NCI-H1930 (cell line): ENCODE measurements around the gene CDK8.
"Not testable (repeated sequence)": the region's sequence is repeated elsewhere in the genome, so short reads cannot be mapped to it uniquely, and the experiment has no call there.

Source experiments
- DNase-seq, 2 experiments: peaks; one replicate each; lab custom pipeline; 2025; lab: John Stamatoyannopoulos, UW

Gene CDK8

DNA sequence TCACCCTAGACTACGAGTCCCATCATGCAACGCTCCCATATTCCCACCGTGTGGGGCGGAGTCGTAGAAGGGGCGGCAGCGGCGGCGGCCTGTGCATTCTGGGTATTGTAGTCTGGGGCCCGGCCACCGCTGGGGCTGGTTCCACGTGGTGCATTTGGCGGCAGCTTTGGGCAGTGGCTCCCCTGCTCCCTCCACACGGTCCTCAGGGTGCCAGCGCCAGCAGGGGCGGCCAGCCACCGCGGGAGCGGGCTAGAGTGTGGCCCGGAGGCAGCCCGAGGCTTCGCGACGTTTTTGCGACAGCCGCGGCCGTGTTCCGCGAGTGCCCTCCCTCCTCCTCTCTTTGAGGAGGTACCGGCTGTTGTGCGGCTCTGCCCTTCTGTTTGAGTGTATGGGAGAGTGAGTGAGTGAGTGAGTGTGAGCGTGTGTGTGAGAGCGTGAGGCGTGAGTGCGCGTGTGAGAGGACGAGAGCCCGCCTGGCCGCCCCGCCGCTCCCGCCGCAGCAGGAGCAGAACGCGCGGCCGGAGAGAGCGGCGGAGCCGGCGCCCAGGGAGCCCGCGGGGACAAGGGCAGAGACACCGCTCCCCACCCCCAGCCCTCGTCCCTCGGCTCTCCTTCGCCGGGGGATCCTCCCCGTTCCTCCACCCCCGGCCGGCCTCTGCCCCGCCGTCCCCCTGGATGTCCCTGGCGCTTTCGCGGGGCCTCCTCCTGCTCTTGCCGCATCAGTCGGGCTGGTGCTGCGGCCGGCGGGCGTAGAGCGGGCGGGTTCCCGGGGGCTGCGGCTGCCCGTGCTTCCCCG, at the start of gene CDK8:
CDK8 (plus strand) TSS at position 343 of the 796 bp plus-strand sequence. CDS start 513 bp downstream, outside the sequence.
- DNase-seq = peak; percentile 87 to 98

DNA sequence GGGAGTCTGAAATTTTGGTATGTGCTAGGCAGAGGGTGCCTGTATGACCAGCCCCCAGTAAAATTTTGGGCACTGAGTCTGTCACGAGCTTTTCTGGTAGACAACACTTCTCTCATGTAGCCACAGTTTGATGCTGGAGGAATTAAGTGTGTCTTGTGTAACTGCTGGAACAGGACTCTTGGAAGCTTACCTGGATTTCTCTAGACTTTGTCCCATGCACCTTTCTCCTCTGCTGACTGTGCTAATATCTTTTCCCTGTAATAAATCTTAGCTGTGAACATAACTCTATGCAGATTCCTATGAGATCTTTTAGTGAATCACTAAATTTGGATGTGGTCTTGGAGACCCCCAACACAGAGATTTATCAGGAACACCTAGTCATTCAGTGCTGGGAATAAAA, 45.6 kb upstream of the CDK8 start:
- no peak for DNase-seq

DNA sequence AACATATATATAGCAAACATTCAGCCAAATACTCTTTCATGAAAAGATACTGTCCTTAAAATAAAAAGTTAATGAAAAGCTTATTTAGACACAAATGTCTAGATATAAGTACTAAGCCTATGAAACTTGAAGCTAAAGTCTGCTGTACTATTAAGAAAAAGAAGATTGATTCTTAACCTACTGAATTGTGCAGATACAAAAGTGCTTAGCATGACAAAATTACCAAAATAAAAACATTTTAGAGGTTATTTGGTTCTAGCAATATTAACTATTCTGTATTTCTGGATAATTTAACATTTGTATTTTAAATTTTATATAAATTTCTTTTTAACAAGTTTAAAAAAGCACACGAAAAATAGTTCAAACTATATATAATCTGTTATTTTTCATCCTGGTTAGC, 40.6 kb upstream of the CDK8 start:
- DNase-seq = no peak

DNA sequence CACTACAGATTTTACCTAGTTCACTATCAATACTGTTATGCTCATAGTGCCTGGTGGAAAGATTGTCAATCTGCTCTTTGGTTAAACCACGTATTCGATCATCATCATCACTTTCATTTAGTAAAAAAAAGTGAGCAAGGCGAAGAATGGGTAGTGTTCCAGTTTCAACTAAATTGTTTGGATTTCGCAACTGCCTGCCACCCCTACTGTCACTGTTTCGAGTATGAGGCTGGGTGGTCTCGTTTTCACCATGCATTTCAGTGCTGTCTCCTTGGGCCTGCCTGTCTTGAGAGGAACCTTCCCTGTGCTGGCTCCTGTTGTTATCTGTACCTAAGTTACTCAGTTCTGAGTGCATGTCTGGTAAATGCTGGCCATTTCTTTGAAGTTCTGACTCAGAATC, 39.9 kb upstream of the CDK8 start:
- DNase-seq = no peak

DNA sequence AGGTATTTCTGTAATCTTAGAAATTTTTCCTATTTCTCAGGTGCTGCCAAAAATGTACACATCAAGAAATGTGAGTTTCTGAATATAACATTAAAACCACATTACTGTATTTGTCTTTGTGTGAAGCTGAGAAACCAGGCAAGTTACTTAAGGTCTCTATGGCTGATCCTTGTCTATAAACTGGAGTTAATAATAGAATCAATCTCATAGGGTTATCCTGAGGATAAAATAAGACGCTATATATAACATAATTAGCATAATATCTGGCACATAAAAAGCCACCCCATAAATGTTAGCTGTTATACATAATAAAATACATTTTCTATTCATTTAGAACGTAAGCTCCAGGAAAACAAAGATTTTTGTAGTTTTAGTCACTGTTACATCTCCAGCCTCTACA, 37.9 kb upstream of the CDK8 start:
- DNase-seq = no peak

DNA sequence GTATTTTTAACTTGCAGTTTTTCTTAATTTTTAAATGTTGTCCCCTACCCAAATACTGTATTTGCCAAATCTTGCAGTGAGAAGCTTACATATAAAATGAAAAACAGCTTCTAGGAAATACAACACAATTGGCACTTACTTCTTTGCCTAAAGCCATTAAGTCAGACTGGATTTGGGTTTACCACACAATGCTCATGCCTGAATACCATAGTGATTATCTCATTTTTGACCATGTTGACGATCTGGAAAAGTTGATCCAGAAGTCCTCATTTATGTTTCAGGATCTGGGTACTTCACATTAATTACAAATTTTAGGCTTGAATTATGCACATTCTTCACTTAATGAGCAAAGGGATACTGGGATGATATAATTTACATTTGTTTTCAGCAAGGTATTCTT, 34.2 kb upstream of the CDK8 start:
- DNase-seq = no peak

DNA sequence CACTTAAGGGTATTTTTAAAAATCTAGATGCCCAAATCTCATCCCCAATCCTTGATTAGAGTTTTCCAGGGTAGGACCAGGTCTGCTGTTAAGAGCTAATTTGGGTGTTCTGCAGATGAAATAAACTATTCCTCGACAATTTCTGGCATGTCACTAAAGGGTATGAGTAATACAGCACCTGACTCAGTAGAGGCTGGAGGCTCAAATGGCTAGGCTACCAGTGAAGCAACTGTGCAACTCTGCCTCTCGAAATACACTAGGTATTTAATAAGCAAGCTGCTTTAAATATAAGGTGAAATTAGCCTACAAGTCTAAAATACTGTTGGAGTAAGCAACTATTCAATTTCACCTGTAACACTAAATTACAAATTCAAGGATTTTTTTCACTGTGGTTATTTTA, 33.4 kb upstream of the CDK8 start:
- no peak for DNase-seq

DNA sequence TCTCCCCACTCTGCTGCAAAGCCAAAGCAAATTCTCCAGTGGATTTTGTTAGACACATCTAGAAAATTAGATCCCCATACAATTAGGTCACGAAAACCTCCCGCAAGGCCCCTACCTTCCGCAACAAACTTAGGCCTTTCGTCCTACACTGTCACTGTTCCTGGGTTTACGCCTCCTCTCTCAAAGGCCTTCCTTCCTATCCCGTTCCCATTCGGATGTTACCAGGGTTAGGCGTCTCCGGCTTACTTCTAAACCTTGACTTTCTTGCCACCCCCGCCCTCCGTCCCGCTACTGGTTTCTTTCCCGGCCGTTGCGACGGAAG, 32.6 kb upstream of the CDK8 start:
- peak in 1 of 2 experiments; percentile 58 for DNase-seq

DNA sequence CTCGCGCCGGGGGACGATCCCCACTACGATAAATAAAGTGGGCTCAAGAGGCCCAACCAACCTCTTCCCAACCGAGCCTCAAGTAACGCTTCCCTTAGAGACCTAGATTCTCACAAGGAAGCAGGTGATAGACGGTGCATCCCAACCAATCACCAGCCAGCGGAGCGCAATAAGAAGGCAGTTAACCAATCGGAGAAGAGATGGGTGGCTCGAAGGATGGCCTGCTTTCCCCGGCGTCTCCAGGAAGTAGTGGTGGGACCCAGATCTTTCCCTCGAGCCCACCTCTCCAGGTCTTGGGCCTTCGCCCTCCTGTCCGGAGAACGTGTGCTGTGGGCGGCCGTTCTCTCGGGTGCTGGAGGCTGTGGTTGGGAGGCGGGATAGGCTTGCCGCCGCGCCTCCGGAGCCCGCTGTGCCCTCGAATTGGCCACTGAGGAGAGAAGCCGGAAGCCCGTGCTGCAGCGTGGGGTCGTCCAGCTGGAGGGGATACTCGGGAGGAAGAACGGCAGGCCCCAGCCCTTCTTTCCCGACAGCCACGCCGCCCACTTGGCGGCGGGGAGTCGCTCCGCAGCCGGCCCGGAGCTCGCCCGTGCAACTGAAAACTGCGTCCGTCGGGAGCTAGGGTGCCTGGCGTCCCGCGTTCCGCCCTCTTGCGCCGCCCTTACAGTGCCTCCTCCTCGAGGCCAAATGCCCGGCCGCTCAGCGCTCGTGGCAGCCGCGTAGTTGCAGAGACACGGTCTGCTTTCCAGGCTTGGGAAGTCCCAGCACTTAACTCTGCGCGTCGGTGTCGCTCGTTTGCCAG, 32.0 kb upstream of the CDK8 start, which contains the start of gene RNF6:
RNF6 (minus strand) TSS at position 594 of the 799 bp plus-strand sequence. CDS start 2,665 bp downstream, outside the sequence.
- DNase-seq = peak; percentile 94 to 97

DNA sequence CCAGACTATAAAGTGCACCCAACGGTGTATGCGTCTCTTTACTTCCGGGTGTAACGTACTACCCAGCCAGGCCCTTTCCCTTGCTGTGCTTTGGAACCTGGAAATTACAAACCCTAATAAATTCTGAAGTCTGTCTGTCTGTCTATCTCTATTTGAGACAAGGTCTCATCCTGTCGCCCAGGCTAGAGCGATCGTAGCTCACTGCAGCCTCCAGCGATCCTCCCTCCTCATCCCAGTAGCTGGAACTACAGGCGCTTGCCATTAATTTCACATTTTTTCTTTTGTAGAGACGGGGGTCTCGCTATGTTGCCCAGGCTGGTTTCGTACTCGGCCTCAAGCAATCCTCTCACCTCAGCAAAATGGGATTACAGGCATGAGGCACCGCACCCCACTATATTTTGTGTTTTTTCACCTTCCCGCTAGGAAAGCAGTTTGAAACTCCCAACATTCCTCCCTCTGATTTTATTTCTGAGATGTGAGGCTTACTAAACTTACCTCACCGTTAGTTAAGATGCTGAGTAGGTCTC, 31.3 kb upstream of the CDK8 start:
- no peak for DNase-seq

DNA sequence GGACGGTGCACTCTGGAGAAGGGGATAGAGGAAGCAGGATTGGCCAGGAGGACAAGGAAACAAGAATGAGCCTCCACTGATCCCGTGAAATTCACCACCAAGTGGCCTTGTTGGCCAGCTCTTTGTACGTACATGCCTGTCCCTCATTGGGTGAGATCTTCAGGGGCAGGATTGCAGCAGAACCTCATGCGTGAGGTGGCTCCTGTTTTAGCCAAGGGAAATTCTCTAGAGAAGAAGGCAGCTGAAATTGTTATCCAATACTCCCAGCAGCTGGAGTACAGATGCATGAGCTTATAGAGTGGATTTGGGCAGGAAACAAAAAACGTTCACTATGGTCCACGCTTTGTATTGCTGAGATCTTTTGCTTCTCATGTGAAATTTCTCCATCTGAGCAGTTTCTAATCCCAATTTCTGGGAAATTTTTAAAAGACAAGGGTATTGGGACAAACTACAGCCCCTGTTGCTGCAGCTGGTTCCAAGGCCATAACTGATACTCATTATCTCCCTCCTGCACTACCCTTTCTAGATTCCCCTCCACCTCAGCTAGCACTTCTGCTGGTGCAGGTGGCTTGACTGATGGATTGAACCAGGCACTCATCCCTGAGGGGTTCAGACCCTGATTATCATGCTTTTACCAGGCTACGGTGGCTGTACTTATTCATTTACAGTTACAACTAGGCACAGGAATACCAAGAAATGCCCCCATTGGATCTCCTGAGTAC, 27.9 kb upstream of the CDK8 start:
- no peak for DNase-seq

DNA sequence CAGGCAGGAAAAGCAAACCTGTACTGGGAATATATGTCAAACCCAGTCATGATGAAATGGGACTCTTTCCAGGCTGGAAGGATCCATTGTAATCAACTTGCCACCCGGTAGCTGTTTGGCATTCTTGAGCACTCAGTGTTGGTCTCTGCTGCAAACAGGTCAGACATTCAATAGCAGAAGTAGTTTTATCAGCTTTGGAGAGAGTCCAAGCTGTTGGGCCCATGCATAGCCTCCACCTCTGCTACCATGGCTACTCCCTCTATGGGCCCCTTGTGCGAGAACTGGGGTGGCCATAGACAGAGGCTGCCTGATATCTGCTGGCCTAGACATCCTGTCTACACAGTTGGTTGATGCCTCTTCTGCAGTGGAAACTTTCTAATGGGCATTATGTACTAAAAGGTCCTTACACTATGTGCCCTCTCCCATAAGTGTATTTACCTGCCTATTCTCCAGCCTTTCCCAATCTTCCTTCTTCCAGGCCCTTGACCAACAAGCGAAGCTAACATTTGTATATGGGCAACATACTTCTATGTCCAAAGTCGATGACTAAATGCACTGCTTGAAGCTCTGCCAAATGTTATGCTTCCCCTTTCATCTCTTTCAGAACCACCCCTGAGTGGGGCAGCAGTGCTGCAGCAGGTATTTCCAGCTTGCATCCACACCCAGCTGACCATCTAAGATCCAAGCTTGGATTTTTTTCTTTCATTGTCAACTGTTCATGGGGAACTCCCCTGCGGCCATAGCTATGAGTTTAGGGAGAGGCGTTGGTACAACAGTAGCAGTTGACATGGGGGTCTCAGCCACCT, 26.6 kb upstream of the CDK8 start:
- no peak for DNase-seq

DNA sequence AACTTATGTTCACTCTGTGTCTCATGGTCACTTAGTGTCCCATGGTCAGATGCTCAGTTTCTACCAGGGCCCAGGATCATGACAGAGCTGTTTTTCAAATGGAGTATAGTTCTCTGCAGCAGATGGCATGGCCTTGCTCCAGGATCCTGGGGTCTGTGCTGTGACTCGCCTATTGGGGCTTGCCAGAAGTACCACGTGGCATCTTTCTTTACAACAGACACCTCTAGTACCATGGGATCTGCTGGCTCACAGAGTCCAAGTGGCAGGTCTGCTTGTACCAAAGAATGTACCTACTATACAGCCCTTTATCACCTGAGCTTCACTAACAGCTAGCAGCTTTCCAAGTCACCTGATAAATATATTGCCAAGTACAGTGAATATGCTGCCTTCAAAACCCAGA, 25.8 kb upstream of the CDK8 start:
- DNase-seq = no peak

DNA sequence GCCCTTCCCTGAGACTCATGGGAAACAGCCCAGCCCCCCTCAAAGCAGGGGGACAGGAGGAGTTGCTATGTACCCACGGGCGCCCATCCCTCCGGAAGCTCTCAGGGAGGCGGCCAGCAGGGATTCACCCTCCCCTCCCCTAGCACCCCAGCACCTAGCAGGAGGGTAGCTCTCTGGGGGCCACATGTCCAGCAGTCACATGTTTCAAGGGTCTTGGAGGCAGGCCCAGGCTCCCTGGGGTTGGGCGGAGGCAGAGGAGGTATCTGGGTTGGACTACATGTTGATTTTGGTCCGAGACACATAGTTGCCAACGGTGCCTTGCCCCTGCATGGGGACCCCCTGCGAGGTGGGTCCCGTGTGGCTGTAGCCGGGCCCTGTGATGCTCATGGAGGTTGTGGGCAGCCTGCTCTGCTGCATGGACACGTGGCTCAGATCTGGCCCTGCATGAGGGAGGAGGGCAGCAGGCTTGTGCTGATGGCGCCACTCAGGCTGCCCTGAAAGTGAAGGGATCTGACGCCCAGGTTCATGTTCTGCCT, 24.8 kb upstream of the CDK8 start:
- DNase-seq = no peak

DNA sequence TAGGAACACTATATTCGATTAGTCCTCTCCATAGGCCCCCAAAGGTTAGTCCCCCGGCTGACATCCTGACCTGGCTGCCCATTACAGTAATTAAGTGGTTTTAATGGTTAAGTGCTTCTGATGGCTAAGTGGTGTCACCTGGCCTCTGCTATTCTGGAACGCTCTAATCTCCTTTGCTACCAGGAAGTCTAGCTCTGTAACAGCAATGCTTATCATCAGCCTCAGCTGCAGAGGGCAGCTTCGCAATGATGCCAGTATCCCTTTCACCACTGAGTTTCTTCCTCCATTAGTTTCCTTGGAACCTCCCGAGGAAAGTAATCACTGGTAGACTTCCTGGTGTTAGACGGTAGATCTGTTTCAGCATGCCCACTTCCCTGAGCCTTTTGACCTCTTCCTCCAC, 23.2 kb upstream of the CDK8 start:
- DNase-seq = no peak

DNA sequence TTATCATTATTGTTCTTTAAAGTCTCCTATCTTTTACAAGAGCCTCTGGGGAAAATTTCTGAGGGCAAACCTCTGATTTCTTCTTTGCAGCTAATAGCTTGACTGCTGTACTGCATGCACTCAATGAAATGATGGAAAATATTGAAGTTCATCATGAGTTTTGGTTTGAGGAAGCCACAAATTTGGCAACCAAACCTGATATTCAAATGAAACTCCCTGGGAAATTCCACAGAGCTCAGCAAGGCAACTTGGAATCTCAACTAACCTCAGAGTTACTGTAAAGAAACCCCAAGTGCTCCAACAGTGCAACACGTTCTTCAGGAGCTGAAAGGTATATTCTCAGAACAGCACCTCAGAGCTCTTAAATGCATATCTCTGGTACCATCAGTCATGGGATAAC, 17.6 kb upstream of the CDK8 start:
- DNase-seq = no peak

DNA sequence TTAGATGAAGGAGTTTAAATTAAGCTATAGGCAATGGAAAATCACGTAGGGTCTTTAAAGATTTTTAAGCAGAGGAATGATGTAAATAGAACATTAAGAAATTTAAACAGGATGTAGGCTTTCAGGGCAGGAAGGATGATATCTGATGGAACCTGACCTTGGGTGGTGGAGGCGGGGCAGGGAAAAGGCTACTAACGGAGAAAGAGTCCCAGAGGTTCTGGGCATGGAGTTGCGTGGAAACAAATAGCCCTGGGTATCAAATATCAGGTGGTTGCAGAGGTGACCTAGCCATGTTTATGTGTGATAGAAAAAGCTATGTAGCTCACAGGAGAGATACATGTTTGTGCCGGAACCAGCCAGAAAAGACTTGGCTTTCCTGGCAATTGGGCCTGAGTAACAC, 7.8 kb upstream of the CDK8 start:
- no peak for DNase-seq

DNA sequence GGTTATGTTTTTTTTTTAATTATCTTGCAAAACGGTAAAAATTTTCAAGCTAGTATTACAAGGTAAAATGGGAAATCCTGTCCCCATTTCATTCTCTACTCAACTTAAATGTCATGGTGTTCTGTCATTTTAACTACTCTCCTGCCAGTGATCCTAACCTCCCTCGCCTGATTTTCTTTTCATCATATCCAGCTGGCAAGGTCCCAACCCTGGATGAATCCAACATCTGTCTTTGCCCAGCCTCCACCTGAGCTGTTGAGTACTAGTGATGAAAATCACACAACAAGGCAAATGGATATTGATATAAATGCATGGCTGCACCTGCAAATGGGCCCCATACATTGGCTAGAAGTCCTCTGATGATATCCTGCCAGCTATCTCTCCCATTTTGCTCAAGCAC, 6.9 kb upstream of the CDK8 start:
- no peak for DNase-seq

DNA sequence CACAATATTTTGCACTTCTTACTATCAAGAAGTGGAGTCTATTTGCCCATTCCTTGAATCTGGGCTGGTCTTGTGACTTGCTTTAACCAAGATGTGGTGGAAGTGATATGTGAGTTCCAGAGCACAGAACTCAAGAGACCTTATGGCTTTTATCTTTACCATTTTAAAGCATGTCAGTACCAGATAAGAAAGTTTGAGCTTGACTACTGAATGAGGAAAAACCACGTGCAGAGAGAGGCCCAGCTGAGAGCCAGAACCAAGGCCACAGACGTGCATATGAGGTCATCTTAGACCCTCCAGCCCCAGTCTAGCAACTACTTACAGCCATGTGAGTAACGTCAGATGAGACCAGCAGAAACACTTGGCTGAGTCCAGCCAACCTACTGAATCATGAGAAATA, 6.3 kb upstream of the CDK8 start:
- DNase-seq = no peak

DNA sequence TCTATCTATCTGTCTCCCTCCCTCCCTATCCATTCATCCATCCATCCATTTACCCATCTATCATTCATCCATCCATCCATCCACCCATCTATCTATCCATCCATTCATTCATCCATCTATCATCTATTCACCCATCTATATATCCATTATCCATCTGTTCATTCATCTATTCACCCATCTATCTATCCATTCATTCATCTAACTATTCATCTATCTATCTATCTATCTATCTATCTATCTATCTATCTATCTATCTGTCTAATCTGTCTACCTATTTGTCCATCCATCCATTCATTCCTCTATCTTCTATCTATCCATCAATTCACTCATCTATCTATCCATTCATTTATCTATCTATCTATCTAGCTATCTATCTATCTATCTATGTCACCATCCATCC, 4.4 kb upstream of the CDK8 start:
- no peak for DNase-seq

DNA sequence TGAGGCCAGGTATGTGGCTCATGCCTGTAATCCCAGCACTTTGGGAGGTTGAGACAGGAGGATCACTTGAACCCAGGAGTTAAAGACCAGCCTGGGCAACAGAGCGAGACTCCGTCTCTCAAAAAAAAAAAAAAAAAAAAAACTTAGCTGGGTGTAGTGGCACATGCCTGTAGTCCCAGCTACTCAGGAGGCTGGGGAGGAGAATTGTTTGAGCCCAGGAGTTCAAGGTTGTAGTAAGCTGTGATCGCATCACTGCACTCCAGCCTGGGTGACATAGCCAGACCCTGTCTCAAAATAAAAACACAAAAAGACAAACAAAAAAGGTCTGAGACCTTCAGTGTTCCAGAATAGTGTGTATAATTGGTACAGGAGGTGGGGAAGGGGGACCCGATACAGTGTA, 1.9 kb upstream of the CDK8 start:
- not testable (repeated sequence) for DNase-seq
